GM20431 (cell line): ENCODE measurements around the gene KLF17.

Experiments used
- in situ Hi-C: fragments of 300-500 bp; cut with MseI, MboI; formaldehyde crosslinking; loops from one replicate; pipeline ENCODE4 v1.15.0; 2020; ENCODE audit warnings: low sequenced_read_pairs; ENCODE audit not compliant: unreplicated experiment

KLF17 gene

GRCh38 chr1:44147582-44147981, 29.0 kb downstream of the KLF17 start:
- in situ Hi-C loops = no loop called here

- in situ Hi-C loops = no loop called here
Measured at GRCh38 chr1:44151332-44151731, 32.7 kb downstream of the KLF17 start.

- in situ Hi-C loops = no loop called here
Measured at GRCh38 chr1:44151808-44152207, 33.2 kb downstream of the KLF17 start.

- in situ Hi-C loops = no loop called here
Measured at GRCh38 chr1:44152692-44153091, 34.1 kb downstream of the KLF17 start.

GRCh38 chr1:44154049-44154448, 35.4 kb downstream of the KLF17 start:
- in situ Hi-C loops = no loop called here

- in situ Hi-C loops = no loop called here
Measured at GRCh38 chr1:44157903-44158302, 39.3 kb downstream of the KLF17 start.

GRCh38 chr1:44158871-44159270, 40.2 kb downstream of the KLF17 start:
- in situ Hi-C loops = no loop called here

- in situ Hi-C loops = no loop called here
Measured at GRCh38 chr1:44161546-44161945, 42.9 kb downstream of the KLF17 start.

GRCh38 chr1:44168520-44169098, 50.0 kb downstream of the KLF17 start:
- in situ Hi-C loops = no loop called here

- in situ Hi-C loops = no loop called here
Measured at GRCh38 chr1:44170281-44170823, 51.7 kb downstream of the KLF17 start.

GRCh38 chr1:44174630-44175029, 56.0 kb downstream of the KLF17 start:
- in situ Hi-C loops = no loop called here
